SK-N-DZ (cell line): Measurements from ENCODE around the gene BIRC6.
"Not testable (repeated sequence)": the region's sequence is repeated elsewhere in the genome, so short reads cannot be mapped to it uniquely, and the experiment has no call there.

Source experiments
- DNase-seq: peaks from one replicate; pipeline ENCODE4 v3.0.0-alpha.2; 2015; ENCODE audit warnings: low spot score

BIRC6 gene

GRCh38 chr2:32504877-32505478 is 148.2 kb downstream of the BIRC6 start:
- DNase-seq: no peak

DNA sequence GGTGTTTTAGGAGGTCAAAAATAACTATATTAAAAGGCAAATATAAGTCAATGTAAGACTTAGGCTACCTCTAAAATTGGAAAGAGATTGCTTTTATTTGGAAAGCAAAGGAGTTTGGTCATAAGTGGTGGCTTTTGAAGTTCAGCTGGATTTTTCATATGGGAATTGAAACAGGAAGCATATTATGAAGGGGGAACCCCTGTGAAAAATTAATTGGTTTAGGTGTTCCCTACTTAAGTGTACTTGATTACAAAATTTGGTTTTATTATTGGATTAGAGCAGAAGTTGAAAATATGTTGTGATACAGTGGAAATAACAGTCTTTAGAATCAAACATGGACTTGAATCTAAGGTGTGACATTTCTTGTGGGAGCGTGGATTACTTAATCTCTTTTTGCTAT is 149.6 kb downstream of the BIRC6 start:
- DNase-seq: no peak

DNA sequence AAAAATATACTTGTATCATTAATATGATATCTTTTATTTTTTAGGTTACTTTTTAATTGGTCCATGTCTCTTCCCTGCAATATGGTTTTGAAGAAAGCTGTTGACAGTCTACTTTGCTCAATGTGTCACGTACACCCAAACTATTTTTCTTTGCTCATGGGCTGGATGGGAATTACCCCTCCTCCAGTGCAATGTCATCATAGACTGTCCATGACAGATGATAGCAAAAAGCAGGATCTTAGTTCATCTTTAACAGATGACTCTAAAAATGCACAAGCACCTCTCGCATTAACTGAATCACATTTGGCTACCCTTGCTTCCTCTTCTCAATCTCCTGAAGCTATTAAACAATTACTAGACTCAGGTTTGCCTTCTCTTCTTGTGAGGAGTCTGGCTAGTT is 158.1 kb downstream of the BIRC6 start:
- no peak for DNase-seq

DNA sequence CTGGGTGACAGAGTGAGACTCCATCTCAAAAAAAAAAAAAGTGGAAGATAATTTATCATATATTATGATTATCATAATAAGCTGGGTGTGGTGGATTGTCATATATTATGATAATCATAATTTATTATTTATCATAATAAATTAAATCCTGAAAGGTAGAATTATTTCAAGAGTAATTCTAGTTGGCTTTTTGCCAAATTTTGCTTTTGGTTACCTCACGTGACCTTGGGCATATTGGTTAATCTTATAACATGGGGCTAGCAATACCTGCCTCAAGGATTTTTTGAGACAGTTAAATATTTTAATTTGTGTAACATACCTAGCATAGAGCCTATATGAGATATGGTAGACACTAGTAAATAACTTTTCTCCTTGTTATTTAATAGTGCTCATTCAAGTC is 159.7 kb downstream of the BIRC6 start:
- no peak for DNase-seq

DNA sequence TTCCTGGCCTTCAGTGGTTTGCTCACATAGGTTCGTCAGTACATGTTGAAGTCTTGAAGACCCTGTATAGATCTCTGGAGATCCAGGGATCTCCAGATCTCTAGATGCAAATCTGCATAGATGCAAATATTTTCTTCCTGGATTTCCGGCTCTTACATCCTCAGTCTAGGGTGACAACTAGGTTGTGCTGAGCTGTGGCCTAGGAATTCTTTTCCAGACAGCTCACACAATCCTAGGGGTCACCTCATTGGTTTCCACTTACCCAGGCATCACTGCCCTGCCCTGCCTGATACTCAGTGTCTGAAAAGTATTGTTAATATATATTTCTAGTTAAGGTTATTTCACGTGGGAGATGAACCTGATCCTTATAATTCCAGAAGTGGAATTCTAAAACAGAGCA is 165.9 kb downstream of the BIRC6 start:
- DNase-seq: no peak

GRCh38 chr2:32523686-32524085 is 166.9 kb downstream of the BIRC6 start:
- DNase-seq: no peak

DNA sequence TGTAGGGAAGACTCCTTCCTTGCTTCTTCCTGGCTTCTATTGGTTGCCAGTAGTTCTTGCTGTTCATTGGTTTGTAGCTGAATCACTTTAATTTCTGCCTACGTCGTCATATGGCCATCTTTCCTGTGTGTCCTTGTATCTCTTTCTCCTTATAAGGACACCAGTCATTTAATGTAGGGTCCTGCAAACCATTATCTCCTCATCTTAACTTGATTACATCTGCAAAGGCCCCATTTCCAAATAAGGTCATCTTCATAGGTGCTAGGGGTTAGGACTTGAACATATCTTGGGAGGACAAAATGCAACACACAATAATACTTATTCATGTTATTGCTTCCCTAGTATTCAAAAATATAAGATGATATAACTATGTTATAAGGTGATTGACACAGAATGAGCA is 175.5 kb downstream of the BIRC6 start:
- DNase-seq: peak; percentile 92

GRCh38 chr2:32532961-32533360 is 176.1 kb downstream of the BIRC6 start:
- DNase-seq: no peak

DNA sequence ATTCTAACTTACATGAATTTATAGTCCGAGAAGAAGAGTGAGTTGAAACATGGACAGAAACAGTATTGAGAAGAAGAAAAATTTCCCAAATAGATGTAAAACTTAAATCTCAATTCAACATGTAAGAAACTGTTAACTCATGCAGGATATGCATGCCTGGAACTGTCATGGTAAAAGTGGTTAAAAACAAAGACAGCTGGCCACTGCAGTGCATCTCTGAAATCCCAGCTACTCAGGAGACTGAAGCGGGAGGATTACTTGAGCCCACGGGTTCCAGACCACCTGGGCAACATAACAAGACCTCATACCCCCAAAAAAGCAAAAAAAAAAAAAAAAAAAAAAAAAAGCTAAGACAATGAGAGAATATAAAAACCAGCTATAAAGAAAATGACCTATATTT is 178.0 kb downstream of the BIRC6 start:
- no peak for DNase-seq

DNA sequence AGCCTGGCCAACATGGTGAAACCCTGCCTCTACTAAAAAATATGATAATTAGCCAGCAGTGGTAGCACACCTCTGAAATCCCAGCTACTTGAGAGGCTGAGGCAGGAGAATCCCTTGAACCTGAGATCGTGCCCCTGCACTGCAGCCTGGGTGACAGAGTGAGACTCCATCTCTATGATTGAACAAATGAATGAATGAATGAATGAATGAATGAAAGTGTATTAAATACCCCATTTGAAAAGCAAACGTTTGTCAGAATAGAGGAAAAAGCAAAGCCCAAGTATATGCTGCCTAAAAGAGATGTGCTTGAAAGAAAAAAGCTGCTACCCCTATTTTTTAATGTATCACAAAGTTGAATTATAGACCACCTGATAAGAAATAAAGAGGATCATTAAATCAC is 181.9 kb downstream of the BIRC6 start:
- DNase-seq: no peak

- not testable (repeated sequence) for DNase-seq
Observed at GRCh38 chr2:32552483-32552882, 195.7 kb downstream of the BIRC6 start.

DNA sequence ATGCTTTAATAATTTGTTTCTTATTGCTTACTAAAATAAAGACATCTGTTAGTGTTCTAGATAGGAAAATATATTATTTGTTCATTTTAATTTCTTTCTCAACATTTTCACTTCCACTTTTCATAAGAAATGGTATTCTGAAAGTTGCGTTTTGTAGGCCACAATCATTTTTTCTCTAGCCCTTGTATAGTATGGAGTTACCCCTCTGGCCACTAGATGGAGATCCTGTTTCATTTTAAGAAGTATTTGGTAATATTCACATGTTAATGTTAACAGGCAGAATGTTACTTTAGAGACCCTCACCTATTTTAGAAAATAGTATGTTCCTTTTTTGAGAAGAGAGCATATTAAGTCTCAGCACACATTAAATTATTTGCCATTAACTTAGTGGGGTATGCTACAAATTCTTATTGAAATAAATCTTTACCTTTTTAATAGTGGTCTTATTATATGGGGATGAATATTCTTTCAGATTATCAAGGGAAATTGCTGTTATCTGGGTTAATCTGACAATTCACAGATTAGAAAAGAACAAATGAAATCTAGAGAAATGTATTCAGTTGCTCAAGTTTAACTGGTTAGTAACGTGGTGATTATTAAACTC is 197.1 kb downstream of the BIRC6 start:
- peak; percentile 36 for DNase-seq

- DNase-seq: no peak
Observed at GRCh38 chr2:32558492-32558891, 201.7 kb downstream of the BIRC6 start.

GRCh38 chr2:32559136-32559535 is 202.3 kb downstream of the BIRC6 start:
- no peak for DNase-seq

DNA sequence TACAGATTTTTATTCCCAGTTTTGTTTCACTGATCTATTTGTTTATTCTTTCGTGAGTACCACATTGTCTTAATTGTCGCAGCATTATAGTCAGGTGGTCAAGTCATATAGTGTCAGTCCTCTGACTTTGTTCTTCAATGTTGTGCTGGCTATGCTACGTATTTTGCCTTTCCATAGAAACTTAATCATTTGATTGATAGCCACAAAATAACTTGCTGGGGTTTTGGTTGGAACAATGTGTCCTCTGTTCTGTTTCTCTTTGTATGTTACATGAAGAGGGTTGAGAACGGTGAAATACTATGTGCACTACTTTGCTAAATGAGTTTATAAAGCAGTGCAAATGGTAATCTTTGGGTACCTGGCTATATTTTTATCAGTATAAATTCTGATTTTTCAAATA is 206.1 kb downstream of the BIRC6 start:
- DNase-seq: no peak

- no peak for DNase-seq
Observed at GRCh38 chr2:32564417-32565035, 207.7 kb downstream of the BIRC6 start.

DNA sequence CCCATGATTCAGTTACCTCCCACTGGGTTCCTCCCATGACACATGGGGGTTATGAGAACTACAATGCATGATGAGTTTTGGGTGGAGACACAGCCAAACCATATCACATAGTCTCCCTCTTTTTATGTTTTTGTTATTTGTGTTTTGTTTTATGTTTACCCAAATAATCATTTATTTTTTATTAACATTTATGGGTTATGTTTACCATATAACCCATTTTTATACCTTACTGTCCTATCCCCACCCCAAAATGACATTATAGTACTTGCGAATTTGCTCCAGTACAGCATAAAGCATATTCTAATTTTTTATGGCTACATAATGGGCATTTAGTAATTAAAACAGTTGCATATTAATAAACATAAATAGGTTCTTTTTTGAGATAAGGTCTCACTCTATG is 209.1 kb downstream of the BIRC6 start:
- no peak for DNase-seq

- no peak for DNase-seq
Observed at GRCh38 chr2:32572030-32572429, 215.2 kb downstream of the BIRC6 start.

GRCh38 chr2:32572737-32573136 is 215.9 kb downstream of the BIRC6 start:
- no peak for DNase-seq

GRCh38 chr2:32591669-32592463 is 235.0 kb downstream of the BIRC6 start:
- DNase-seq: no peak

DNA sequence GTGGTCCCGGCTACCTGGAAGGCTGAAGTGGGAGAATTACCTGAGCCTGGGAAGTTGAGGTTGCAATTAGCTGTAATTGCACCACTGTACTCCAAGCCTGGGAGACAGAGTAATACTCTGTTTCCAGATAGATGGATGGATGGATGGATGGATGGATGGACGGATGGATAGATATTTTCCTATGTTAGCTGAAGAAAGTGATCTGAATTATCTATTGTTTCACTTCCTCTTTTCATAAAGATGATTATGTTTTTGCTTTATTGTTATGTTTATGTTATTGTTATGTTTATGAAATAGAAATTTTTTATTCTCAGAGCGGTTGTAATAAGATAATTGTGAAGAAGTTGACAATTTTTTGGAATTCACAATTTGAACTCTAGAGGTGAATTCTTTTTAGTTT is 237.8 kb downstream of the BIRC6 start:
- no peak for DNase-seq

- no peak for DNase-seq
Observed at GRCh38 chr2:32611366-32611765, 254.5 kb downstream of the BIRC6 start.

- DNase-seq: no peak
Observed at GRCh38 chr2:32611771-32612170, 254.9 kb downstream of the BIRC6 start.
